HepG2 (cell line): Measurements from ENCODE around the gene INPP5E. TPM values are rescaled to one million over a fixed set of nuclear protein-coding genes. Genes with fewer than 3 reads are reported as not detected.

ENCODE experiments used
- ATAC-seq: fragments of 200-7000 bp; cut with Tn5 transposase; 3 replicates; pipeline ENCODE4 v1.9.1; 2020; ENCODE audit warnings: mild to moderate bottlenecking, moderate library complexity
- BruUV-seq: library from RNA; stranded (reverse); fragments of 400-500 nt; replicated peaks from 2 replicates; lab custom pipeline; 2021; lab: Mats Ljungman, UMichigan
- CTCF ChIA-PET: fragments of 300-600 bp; formaldehyde crosslinking; extraction: SDS; loops from one replicate; lab custom pipeline; 2021; ENCODE audit warnings: low total read pairs, inconsistent platforms, low intra/inter-chr PET ratio; lab: Yijun Ruan, JAX
- POLR2A ChIA-PET: fragments of 350-600 bp; sonication (Branson Sonifier 250); formaldehyde crosslinking; loops from one replicate; lab custom pipeline; 2020; ENCODE audit warnings: antibody characterized with exemption, inconsistent platforms; lab: Yijun Ruan, JAX
- DNase-seq: peaks from one replicate; pipeline ENCODE4 v3.0.0-alpha.2; 2015; ENCODE audit warnings: low spot score
- FAIRE-seq: peaks from 3 replicates; lab custom pipeline; 2011; peaks lifted over from hg19 to GRCh38; lab: Jason Lieb, UNC
- H2AFZ ChIP-seq: one replicate; pipeline ENCODE4 v1.6.1; 2011; ENCODE audit warnings: low read length, inconsistent platforms
- H3K27ac ChIP-seq: fragments of 300-600 bp; 3 replicates; pipeline ENCODE4 v1.8.0; 2011; ENCODE audit warnings: mixed run types, mild to moderate bottlenecking, mixed read lengths, low read length, inconsistent platforms; ENCODE audit not compliant: insufficient read depth; ENCODE audit errors: extremely low read length
- H3K27me3 ChIP-seq, 2 experiments: fragments of 200-600 bp in 1 of 2; 2 replicates in 1 of 2; 3 replicates in 1 of 2; pipeline versions ENCODE4 v1.6.0 to v1.8.0; 2011; ENCODE audit warnings: low read length in 2 of 2, mild to moderate bottlenecking in 2 of 2, moderate library complexity in 2 of 2, inconsistent platforms in 1 of 2; ENCODE audit not compliant: insufficient read depth in 2 of 2, control insufficient read depth in 1 of 2
- H3K36me3 ChIP-seq, 2 experiments: fragments of 200-600 bp in 1 of 2; replicated peaks in 1 of 2; 2 replicates in 1 of 2; 3 replicates in 1 of 2; pipeline versions ENCODE4 v1.5.1 to v1.8.0; 2011; ENCODE audit warnings: low read length in 2 of 2, inconsistent platforms in 1 of 2; ENCODE audit not compliant: insufficient read depth in 2 of 2, control insufficient read depth in 1 of 2
- H3K4me1 ChIP-seq: 2 replicates; pipeline ENCODE4 v1.5.1; 2012; ENCODE audit warnings: low read length, inconsistent platforms; ENCODE audit not compliant: insufficient read depth
- H3K4me2 ChIP-seq: 2 replicates; pipeline ENCODE4 v1.6.0; 2011; ENCODE audit warnings: low read depth, low read length, inconsistent platforms
- H3K4me3 ChIP-seq, 3 experiments: fragments of 200-600 bp in 1 of 3; sonication (generic), shearing (Covaris generic) in 1 of 3; replicated peaks in 1 of 3; 2 replicates each; pipeline ENCODE4 v1.5.1; 2011 to 2016; ENCODE audit warnings: low read length in 3 of 3, inconsistent platforms in 2 of 3, low read depth in 2 of 3, mild to moderate bottlenecking in 2 of 3, control low read depth in 1 of 3, mixed read lengths in 1 of 3; ENCODE audit not compliant: insufficient read depth in 1 of 3
- H3K79me2 ChIP-seq: one replicate; pipeline ENCODE4 v1.6.1; 2011; ENCODE audit warnings: low read length, inconsistent platforms; ENCODE audit not compliant: insufficient read depth
- H3K9ac ChIP-seq: 2 replicates; pipeline ENCODE4 v1.6.0; 2011; ENCODE audit warnings: mild to moderate bottlenecking, low read depth, low read length, inconsistent platforms; ENCODE audit not compliant: insufficient read depth
- H3K9me3 ChIP-seq: 2 replicates; pipeline ENCODE4 v1.5.1; 2012; ENCODE audit warnings: mild to moderate bottlenecking, low read length
- H4K20me1 ChIP-seq: 2 replicates; pipeline ENCODE4 v1.6.0; 2011; ENCODE audit warnings: inconsistent platforms, mild to moderate bottlenecking, low read length, moderate library complexity; ENCODE audit not compliant: insufficient read depth
- BHLHE40 ChIP-seq: IDR thresholded peaks from 2 replicates; pipeline ENCODE4 v1.6.1; 2011; ENCODE audit warnings: low read length, improper control_type of control experiment
- CBX5 ChIP-seq: sonication (generic); formaldehyde crosslinking; IDR thresholded peaks from 2 replicates; pipeline ENCODE4 v1.4.0; 2020; ENCODE audit warnings: missing genetic modification reagents, borderline replicate concordance
- ESRRA ChIP-seq: sonication (generic); formaldehyde crosslinking; IDR thresholded peaks from 2 replicates; pipeline ENCODE4 v1.5.1; 2020; ENCODE audit warnings: mild to moderate bottlenecking, low read depth, missing genetic modification reagents
- FLYWCH1 ChIP-seq: sonication (generic); formaldehyde crosslinking; IDR thresholded peaks from 2 replicates; pipeline ENCODE4 v1.8.1; 2023; ENCODE audit warnings: mild to moderate bottlenecking, missing genetic modification reagents
- GATAD2A ChIP-seq: IDR thresholded peaks from 2 replicates; pipeline ENCODE4 v1.6.1; 2016
- KLF6 ChIP-seq: IDR thresholded peaks from 2 replicates; pipeline ENCODE4 v1.8.0; 2016; ENCODE audit warnings: missing biosample characterization, missing genetic modification reagents
- NR2F2 ChIP-seq: IDR thresholded peaks from 2 replicates; pipeline ENCODE4 v1.6.1; 2012; ENCODE audit warnings: low read depth, inconsistent platforms, borderline replicate concordance
- POGZ ChIP-seq: sonication (generic); formaldehyde crosslinking; IDR thresholded peaks from 2 replicates; pipeline ENCODE4 v1.4.0; 2020; ENCODE audit warnings: mild to moderate bottlenecking, missing genetic modification reagents
- PRMT3 ChIP-seq: sonication (generic); formaldehyde crosslinking; IDR thresholded peaks from 2 replicates; pipeline ENCODE4 v1.8.1; 2022; ENCODE audit warnings: low read depth, mild to moderate bottlenecking, moderate library complexity, missing genetic modification reagents, borderline replicate concordance
- SKI ChIP-seq: fragments of 450-650 bp; IDR thresholded peaks from one replicate; pipeline ENCODE4 v1.6.1; 2018; ENCODE audit warnings: mild to moderate bottlenecking; ENCODE audit not compliant: partially characterized antibody
- ZNF138 ChIP-seq: sonication (generic); formaldehyde crosslinking; IDR thresholded peaks from 2 replicates; pipeline ENCODE4 v1.5.0; 2020; ENCODE audit warnings: mild to moderate bottlenecking, low read depth, missing genetic modification reagents
- WGBS: methylation state at CpG from one replicate; pipeline ENCODE4 v1.1.6; 2017; ENCODE audit warnings: low lambda C conversion rate; 5-methylcytosine and 5-hydroxymethylcytosine counted together
- in situ Hi-C: cut with HindIII; loops from 2 replicates; pipeline ENCODE4 v1.10.0; 2017; ENCODE audit warnings: low pct_unique_long_range_greater_than_20kb; ENCODE audit not compliant: extremely low pct_ligation_motif_present
- intact Hi-C: fragments of 100-400 bp; cut with micrococcal nuclease; formaldehyde crosslinking; loops from one replicate; pipeline ENCODE4 v1.10.0; 2022; ENCODE audit not compliant: unreplicated experiment
- polyA plus RNA-seq, 8 experiments: library from polyadenylated mRNA; depleted of rRNA in 3 of 8; stranded (reverse) in 7 of 8; unstranded in 1 of 8; fragments of >200 nt; fragmentation: Illumina TruSeq in 4 of 8; extraction: Trizol in 4 of 8; gene quantifications; 2 replicates each; pipeline versions ENCODE4 v1.2.1 to v1.2.3, GENCODE V29; 2011 to 2016; ENCODE audit warnings: low read depth in 4 of 8, missing spikeins in 1 of 8, mixed read lengths in 1 of 8; ENCODE audit not compliant: insufficient read depth in 1 of 8
- total RNA-seq, 5 experiments: library from RNA; depleted of rRNA; stranded (reverse); fragments of >200 nt; fragmentation: Illumina TruSeq; extraction: Trizol; gene quantifications; 2 replicates each; pipeline ENCODE4 v1.2.3, GENCODE V29; 2016; ENCODE audit warnings: low read depth in 1 of 5
- TF ChIP-seq, protein P1 (sequence below): IDR thresholded peaks from 2 replicates; pipeline ENCODE4 v1.6.1; 2016; ENCODE audit warnings: low read depth, borderline replicate concordance

INPP5E gene
- total and polyA plus RNA-seq, 2 of the 13 experiments (the other 11 are each of a cell fraction or from before 2014, with no cell fraction given): 5.5 TPM

DNA sequence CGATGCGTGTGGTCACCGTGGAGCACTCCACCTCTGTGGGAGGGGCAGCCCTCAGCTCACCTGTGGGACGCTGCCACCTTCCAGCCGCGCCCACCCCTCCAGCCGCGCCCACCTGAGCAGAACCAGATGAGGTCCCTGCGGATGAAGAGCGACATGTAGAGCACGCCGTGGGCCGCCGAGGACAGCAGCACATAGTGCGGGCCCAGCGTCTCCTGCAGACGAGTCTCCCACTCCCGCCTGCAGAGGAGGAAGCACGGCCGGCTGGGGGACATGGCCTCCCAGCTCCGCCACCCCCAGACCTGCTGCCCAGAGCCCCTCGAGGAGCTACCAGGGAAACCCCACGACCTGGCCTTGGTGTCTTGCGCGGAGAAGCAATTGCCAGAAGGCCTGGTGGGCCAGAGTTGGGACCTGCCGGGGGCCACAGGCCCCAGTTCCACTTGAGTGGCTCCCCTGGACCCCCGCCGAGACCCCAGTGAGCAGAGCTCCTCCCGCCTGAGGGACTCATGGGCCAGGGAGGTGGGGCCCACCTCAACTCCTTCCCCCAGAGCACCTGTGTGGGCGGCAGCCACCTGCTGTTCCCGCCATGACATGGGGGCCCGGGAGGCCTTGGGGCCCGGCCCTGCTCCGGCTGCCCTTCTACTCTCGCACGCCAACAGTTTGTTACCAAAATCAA is 6.5 kb downstream of the INPP5E start:
- FAIRE-seq (no peak), DNase-seq (no peak), ATAC-seq (no peak)
- peaks cover 6% of the 10 kb centered on the region; the same call in 1 of the 2 replicates for H4K20me1 ChIP-seq
- no peaks in the 10 kb centered on the region for H3K27me3 ChIP-seq
- H3K9me3 ChIP-seq: no peaks in the 10 kb centered on the region
- CTCF ChIA-PET: no interaction called here
- in situ Hi-C loops: no loop called here
- H3K4me1 ChIP-seq: peaks cover 19% of the 10 kb centered on the region
- H2AFZ ChIP-seq: no peak overlapping the region
- H3K9ac ChIP-seq: no peak overlapping the region
- TF ChIP-seq BHLHE40 (no peak), ESRRA (CRISPR knock-in tag) (no peak), POGZ (CRISPR knock-in tag) (no peak), FLYWCH1 (CRISPR knock-in tag) (no peak), NR2F2 (no peak), PRMT3 (CRISPR knock-in tag) (no peak), KLF6 (CRISPR knock-in tag) (no peak), CBX5 (CRISPR knock-in tag) (no peak), ZNF138 (no peak), GATAD2A (no peak), SKI (no peak)
- TF ChIP-seq, protein P1, sequence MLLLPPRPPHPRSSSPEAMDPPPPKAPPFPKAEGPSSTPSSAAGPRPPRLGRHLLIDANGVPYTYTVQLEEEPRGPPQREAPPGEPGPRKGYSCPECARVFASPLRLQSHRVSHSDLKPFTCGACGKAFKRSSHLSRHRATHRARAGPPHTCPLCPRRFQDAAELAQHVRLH (CRISPR knock-in tag): no peak
- no peak overlapping the region for H3K4me2 ChIP-seq
- H3K4me3 ChIP-seq: no peak overlapping the region
- 99% methylated on average over 11 of the region's 36 CpGs for WGBS
- H3K36me3 ChIP-seq: peaks cover 4 to 6% of the 10 kb centered on the region in 2 experiments; a peak in 2 of 5 replicates
- POLR2A ChIA-PET: no interaction called here
- no TSS peak for BruUV-seq
- peaks cover 17% of the 10 kb centered on the region for H3K79me2 ChIP-seq
- intact Hi-C loops: no loop called here
- H3K27ac ChIP-seq: no peak overlapping the region
